GM12875 (cell line): ENCODE measurements around the gene ASTN2.

ENCODE experiments used
- H3K4me3 ChIP-seq: one replicate; pipeline ENCODE4 v1.5.1; 2011; ENCODE audit warnings: low read depth, low read length, control low read depth
- TF ChIP-seq, protein P1 (sequence below): IDR thresholded peaks from 2 replicates; pipeline ENCODE4 v1.5.1; 2011; ENCODE audit warnings: low read depth, mild to moderate bottlenecking, control low read depth, inconsistent platforms, low read length, moderate library complexity, borderline replicate concordance; ENCODE audit not compliant: insufficient read depth

ASTN2 gene

GRCh38 chr9:117305454-117305853, 109.4 kb downstream of the ASTN2 start:
- H3K4me3 ChIP-seq, result no peak overlapping the region
- TF ChIP-seq, protein P1, sequence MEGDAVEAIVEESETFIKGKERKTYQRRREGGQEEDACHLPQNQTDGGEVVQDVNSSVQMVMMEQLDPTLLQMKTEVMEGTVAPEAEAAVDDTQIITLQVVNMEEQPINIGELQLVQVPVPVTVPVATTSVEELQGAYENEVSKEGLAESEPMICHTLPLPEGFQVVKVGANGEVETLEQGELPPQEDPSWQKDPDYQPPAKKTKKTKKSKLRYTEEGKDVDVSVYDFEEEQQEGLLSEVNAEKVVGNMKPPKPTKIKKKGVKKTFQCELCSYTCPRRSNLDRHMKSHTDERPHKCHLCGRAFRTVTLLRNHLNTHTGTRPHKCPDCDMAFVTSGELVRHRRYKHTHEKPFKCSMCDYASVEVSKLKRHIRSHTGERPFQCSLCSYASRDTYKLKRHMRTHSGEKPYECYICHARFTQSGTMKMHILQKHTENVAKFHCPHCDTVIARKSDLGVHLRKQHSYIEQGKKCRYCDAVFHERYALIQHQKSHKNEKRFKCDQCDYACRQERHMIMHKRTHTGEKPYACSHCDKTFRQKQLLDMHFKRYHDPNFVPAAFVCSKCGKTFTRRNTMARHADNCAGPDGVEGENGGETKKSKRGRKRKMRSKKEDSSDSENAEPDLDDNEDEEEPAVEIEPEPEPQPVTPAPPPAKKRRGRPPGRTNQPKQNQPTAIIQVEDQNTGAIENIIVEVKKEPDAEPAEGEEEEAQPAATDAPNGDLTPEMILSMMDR, result no peak

- no peak overlapping the region for H3K4me3 ChIP-seq
- TF ChIP-seq, protein P1, result no peak
Measured at GRCh38 chr9:117304549-117304948, 110.3 kb downstream of the ASTN2 start.

DNA sequence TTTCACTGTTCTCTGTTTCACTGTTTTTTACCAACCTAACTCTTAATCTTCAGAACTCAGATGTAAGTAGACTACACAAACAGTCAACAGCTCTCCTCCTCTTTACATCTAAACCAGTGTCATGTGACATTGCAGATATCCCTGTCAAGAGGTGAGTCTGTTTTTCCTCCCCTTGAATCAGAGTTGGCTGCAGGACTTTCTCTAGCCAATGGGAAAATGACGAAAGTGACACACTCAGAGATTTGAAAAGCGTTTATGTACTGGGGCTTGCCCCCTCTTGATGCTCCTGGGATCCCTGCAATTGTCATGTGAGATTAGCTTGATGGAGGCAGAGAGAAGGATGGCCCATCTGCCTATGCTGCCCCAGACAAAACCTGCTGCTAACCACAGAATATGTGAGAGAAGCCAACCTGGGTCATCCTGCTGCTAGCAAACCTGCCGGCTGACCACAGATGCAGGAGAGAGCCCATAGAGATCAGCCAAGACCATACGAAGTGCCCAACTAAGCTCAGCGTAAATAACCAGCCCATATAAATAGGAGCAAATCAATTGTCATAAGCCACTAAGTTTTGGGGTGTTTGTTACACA, 111.1 kb downstream of the ASTN2 start:
- TF ChIP-seq, protein P1, result no peak
- H3K4me3 ChIP-seq, result no peak overlapping the region

DNA sequence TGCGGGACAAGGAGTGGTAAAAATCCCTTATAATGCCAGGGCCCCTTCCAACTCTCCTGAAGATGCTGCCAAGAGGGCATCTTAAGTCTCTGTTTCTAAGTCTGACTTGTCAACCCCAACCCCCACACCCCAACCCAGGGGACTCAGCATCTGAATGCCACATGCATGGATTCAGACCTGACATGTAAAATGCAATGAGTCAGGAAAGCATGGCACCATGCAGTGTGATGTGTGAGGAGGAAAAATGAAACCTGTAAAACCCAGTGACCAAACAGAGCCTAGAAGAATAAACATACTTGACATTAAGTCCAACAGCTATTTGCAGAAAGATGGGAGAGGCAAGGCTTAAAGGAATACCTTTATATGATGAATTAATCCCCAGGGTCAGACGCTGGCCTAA, 112.4 kb downstream of the ASTN2 start:
- TF ChIP-seq, protein P1, result no peak
- no peak overlapping the region for H3K4me3 ChIP-seq

- H3K4me3 ChIP-seq, result no peak overlapping the region
- TF ChIP-seq, protein P1, result no peak
Measured at GRCh38 chr9:117300371-117301110, 114.3 kb downstream of the ASTN2 start.

GRCh38 chr9:117296453-117296852, 118.4 kb downstream of the ASTN2 start:
- TF ChIP-seq, protein P1, result no peak

More at GRCh38 chr9:117296453-117296852, 118.4 kb downstream of the ASTN2 start:
- H3K4me3 ChIP-seq, result no peak overlapping the region
